Spleen (tissue), 11 donors: ENCODE results near the gene GTPBP8. TPM values are rescaled to one million over a fixed set of nuclear protein-coding genes. Genes with fewer than 3 reads are reported as not detected.
A peak's percentile ranks its signal among the peaks of the same experiment; 100 is the strongest.

Source experiments
- DNase-seq: peaks from one replicate; pipeline ENCODE4 v3.0.0-alpha.2; 2020
- H3K27ac ChIP-seq, 8 donors: fragments of 200-600 bp; sonication (generic) in 7 of 8; 1 replicate in 4 of 8; 2 replicates in 4 of 8; pipeline versions ENCODE4 v1.5.0 to v1.8.0; 2016 to 2021; ENCODE audit warnings: inconsistent platforms in 4 of 8, mild to moderate bottlenecking in 4 of 8, moderate library complexity in 1 of 8
- H3K27me3 ChIP-seq, 7 donors: fragments of 200-600 bp; sonication (generic) in 6 of 7; replicated peaks in 1 of 7; 1 replicate in 4 of 7; 2 replicates in 3 of 7; pipeline versions ENCODE4 v1.5.0 to v1.8.0; 2016 to 2021; ENCODE audit warnings: inconsistent platforms in 3 of 7, mild to moderate bottlenecking in 1 of 7
- H3K36me3 ChIP-seq, 6 donors: fragments of 200-600 bp; sonication (generic) in 5 of 6; 1 replicate in 4 of 6; 2 replicates in 2 of 6; pipeline versions ENCODE4 v1.5.0 to v1.8.0; 2016 to 2021; ENCODE audit warnings: inconsistent platforms in 2 of 6
- H3K4me1 ChIP-seq, 6 donors: fragments of 200-600 bp; sonication (generic) in 5 of 6; 1 replicate in 3 of 6; 2 replicates in 3 of 6; pipeline versions ENCODE4 v1.5.0 to v1.8.0; 2016 to 2021; ENCODE audit warnings: inconsistent platforms in 3 of 6
- H3K4me3 ChIP-seq, 8 donors: fragments of 200-600 bp; sonication (generic) in 7 of 8; 1 replicate in 4 of 8; 2 replicates in 4 of 8; pipeline versions ENCODE4 v1.5.0 to v1.8.0; 2016 to 2021; ENCODE audit warnings: inconsistent platforms in 4 of 8, mild to moderate bottlenecking in 4 of 8, moderate library complexity in 2 of 8
- H3K9me3 ChIP-seq, 8 donors: fragments of 200-600 bp; sonication (generic) in 7 of 8; 1 replicate in 4 of 8; 2 replicates in 4 of 8; pipeline versions ENCODE4 v1.5.0 to v1.8.0; 2016 to 2021; ENCODE audit warnings: inconsistent platforms in 4 of 8
- POLR2A ChIP-seq, 3 donors: fragments of 450-650 bp; IDR thresholded peaks; one replicate each; pipeline ENCODE4 v1.5.1; 2017; ENCODE audit warnings: antibody characterized with exemption in 3 of 3, mild to moderate bottlenecking in 1 of 3
- POLR2AphosphoS5 ChIP-seq, 3 donors: sonication (generic); formaldehyde crosslinking; IDR thresholded peaks; one replicate each; pipeline ENCODE4 v1.5.1; 2017; ENCODE audit warnings: antibody characterized with exemption in 3 of 3
- WGBS, 5 donors: extraction: QIAGEN DNeasy Blood & Tissue Kit in 3 of 5; methylation state at CpG; one replicate each; pipeline versions ENCODE4 v1.1.5 to v1.1.7; 2013 to 2018; 5-methylcytosine and 5-hydroxymethylcytosine counted together
- intact Hi-C: fragments of 100-400 bp; cut with DNase I; formaldehyde crosslinking; loops from one replicate; pipeline ENCODE4 v1.15.0; 2023; ENCODE audit warnings: low total_unique reads
- polyA plus RNA-seq, 3 donors: library from polyadenylated mRNA; stranded (reverse); fragments of 200-250 nt; gene quantifications; one replicate each; pipeline ENCODE4 v1.2.1, GENCODE V29; 2013
- total RNA-seq, 7 donors: library from RNA; depleted of rRNA in 3 of 7; stranded (reverse); fragments of >200 nt in 3 of 7; fragmentation: NEBNext Ultra II Directional in 4 of 7; extraction: Animal tissue kit (Norgen Biotek cat#: 25700) in 4 of 7; gene quantifications; one replicate each; pipeline versions ENCODE4 v1.1.0 to v1.2.1, GENCODE V29; 2016 to 2021
- TF ChIP-seq, protein P1 (sequence below), 11 experiments: fragments of 200-600 bp in 7 of 11; fragments of 450-650 bp in 4 of 11; sonication (generic) in 4 of 11; IDR thresholded peaks in 8 of 11; conservative IDR thresholded peaks in 3 of 11; 1 replicate in 7 of 11; 2 replicates in 4 of 11; pipeline versions ENCODE4 v1.4.0 to v1.8.0; 2016 to 2021; ENCODE audit warnings: antibody characterized with exemption in 11 of 11, inconsistent platforms in 4 of 11, mild to moderate bottlenecking in 1 of 11
- donor health status: healthy with polysubstance abuse.
- donor health status: DM: no; HTN: no; CAD: no; lungs with moderate emphysema.
- donor health status: DM: no; HTN: no; CAD: no.
- donor health status: Bipolar disorder and iron deficiency.
- donor health status: healthy.
- donor health status: DM: no; HTN: no; CAD: no.
- donor health status: DM: yes; HTN: yes; CAD: no.

GTPBP8 gene
- total and polyA plus RNA-seq, 10 donors: 5.1 to 27.9 (median 12.7) TPM

DNA sequence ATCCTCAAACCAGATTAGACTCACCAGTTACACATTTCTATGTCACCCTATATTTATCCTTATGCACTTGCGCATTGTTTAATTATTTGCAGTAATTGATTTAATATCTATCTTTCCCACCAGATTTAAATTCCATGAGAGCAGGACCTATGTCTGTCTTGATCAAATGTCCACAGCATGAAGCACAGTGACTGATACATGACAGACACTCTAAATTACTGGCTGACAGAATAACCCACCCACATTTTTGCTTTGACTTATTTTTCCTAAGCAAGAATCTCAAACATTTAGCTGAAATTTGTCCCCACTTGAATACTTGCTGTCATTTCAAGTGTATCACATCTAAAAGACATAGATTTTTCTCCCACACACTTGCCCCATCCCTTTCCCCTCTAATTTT is 23.4 kb upstream of the GTPBP8 start:
- peaks cover 0 to 21% (median 0%) of the 10 kb centered on the region in 6 donors for H3K36me3 ChIP-seq
- peaks cover 0 to 29% (median 21%) of the 10 kb centered on the region in 8 donors for H3K9me3 ChIP-seq
- peaks cover 11 to 67% (median 49%) of the 10 kb centered on the region in 6 donors for H3K4me1 ChIP-seq
- 85 to 94% (median 86%) methylated on average over 1 of the region's 1 CpG for WGBS, 5 donors
- H3K27ac ChIP-seq: peak overlapping the region in 7 of 8 donors; percentile 3 to 79 (median 72)
- TF ChIP-seq, protein P1, sequence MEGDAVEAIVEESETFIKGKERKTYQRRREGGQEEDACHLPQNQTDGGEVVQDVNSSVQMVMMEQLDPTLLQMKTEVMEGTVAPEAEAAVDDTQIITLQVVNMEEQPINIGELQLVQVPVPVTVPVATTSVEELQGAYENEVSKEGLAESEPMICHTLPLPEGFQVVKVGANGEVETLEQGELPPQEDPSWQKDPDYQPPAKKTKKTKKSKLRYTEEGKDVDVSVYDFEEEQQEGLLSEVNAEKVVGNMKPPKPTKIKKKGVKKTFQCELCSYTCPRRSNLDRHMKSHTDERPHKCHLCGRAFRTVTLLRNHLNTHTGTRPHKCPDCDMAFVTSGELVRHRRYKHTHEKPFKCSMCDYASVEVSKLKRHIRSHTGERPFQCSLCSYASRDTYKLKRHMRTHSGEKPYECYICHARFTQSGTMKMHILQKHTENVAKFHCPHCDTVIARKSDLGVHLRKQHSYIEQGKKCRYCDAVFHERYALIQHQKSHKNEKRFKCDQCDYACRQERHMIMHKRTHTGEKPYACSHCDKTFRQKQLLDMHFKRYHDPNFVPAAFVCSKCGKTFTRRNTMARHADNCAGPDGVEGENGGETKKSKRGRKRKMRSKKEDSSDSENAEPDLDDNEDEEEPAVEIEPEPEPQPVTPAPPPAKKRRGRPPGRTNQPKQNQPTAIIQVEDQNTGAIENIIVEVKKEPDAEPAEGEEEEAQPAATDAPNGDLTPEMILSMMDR (IDR thresholded peaks at IDR 0.05 in 8 of 11, conservative IDR thresholded peaks at IDR 0.05 in 3 of 11): no peak
- no peaks in the 10 kb centered on the region for H3K27me3 ChIP-seq
- DNase-seq: no peak
- intact Hi-C loops: no loop called here
- H3K4me3 ChIP-seq: no peak overlapping the region

DNA sequence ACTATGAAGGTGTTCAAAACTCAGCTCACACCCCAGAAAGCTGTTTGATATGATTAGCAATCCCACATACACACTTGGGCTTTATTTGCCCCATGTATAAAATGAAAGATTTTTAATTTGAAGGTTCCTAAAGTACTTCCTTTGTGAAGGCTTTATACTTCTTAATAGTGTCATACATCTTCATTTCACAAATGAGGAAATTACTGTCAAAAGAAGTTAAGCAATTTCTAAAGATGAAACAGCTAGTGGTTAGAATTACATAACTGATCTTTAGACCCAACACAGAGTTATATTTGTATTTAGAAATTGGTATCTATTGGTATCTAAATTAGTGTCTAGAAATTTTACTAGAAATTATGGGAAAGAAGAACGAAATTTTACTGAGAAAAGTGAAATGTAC is 23.0 kb upstream of the GTPBP8 start:
- intact Hi-C loops: no loop called here
- H3K36me3 ChIP-seq: peaks cover 0 to 21% (median 0%) of the 10 kb centered on the region in 6 donors
- no peaks in the 10 kb centered on the region for H3K27me3 ChIP-seq
- peaks cover 11 to 71% (median 52%) of the 10 kb centered on the region in 6 donors for H3K4me1 ChIP-seq
- peaks cover 0 to 25% (median 18%) of the 10 kb centered on the region in 8 donors for H3K9me3 ChIP-seq
- WGBS, 5 donors: 13 to 48% (median 35%) methylated on average over 1 of the region's 1 CpG
- peak overlapping the region in 7 of 8 donors; percentile 30 to 79 (median 72) for H3K27ac ChIP-seq
- no peak for DNase-seq
- TF ChIP-seq, protein P1 (IDR thresholded peaks at IDR 0.05 in 8 of 11, conservative IDR thresholded peaks at IDR 0.05 in 3 of 11): no peak
- no peak for TF ChIP-seq POLR2A (IDR thresholded peaks at IDR 0.05)
- no peak overlapping the region for H3K4me3 ChIP-seq

DNA sequence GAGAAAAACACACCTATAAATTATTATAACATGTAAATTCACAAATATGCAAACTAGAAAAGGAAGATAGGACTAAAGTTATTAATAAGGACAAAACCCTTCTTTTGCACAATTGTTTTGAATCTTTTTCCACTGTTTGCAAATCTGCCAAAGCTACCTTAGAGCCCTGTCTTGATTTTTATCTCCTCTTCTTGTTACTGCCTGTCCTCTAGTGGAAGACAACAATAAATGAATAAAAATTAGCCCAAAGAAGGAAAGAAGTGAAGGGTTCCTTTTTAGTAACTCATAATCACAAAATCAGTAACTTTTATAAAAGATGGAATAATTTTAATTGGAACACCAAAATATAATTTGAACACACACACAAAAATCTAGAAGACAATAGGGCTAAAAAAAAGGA is 18.6 kb upstream of the GTPBP8 start:
- intact Hi-C loops: no loop called here
- Histone ChIP-seq H3K4me3 (peak overlapping the region in 2 of 8 donors; percentile 40 to 66), H3K4me1 (peaks cover 26 to 96% (median 67%) of the 10 kb centered on the region in 6 donors), H3K9me3 (no peaks in the 10 kb centered on the region), H3K36me3 (no peaks in the 10 kb centered on the region), H3K27ac (peak overlapping the region in 5 of 8 donors; percentile 74 to 87 (median 75)), H3K27me3 (no peaks in the 10 kb centered on the region)
- TF ChIP-seq POLR2AphosphoS5 (IDR thresholded peaks at IDR 0.05): no peak
- TF ChIP-seq, protein P1 (IDR thresholded peaks at IDR 0.05 in 8 of 11, conservative IDR thresholded peaks at IDR 0.05 in 3 of 11): no peak
- TF ChIP-seq POLR2A (IDR thresholded peaks at IDR 0.05): no peak
- no peak for DNase-seq

DNA sequence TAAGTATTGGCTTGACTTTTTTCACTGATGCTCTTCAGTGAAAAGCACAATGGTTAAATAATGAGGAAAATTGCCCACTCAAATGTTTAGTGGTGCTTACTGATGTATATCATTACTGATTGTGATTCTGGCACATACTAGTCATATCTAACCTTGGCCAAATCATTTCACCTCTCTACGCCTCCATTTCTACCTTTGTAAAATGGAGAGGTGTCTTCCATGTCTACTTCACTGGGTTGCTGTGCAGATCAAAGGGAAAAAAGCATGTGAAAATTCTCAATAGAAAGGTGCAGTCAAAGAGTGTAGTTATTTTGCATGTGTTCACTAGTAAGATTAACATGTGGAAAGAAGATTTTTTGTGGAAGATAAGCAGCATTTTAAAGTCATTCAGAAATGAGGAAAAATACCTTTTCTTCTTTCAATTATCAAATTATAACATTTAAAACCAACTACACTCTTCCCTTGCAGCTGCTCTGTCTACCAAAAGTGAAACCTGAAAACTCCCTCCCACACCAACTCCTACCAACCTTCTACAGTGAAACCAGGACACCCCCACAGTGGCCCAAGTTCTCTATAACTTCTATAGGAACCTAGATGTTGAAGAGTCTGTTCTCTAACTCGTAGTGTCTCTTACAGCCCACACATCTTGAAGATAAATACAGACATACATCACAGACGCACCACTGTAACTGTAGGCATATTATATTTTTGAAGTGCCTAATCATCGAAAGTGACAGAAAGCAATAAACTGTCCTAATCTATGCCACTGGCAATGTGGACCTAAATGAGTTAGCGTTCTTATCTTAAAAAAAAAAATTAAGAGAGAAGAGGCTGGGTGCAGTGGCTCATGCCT is 17.2 kb upstream of the GTPBP8 start:
- intact Hi-C loops: no loop called here
- DNase-seq: no peak
- H3K27ac ChIP-seq: peak overlapping the region; percentile 43 to 87 (median 76)

More for the DNA sequence above, 17.2 kb upstream of the GTPBP8 start:
- H3K4me1 ChIP-seq: peaks cover 19 to 96% (median 62%) of the 10 kb centered on the region in 6 donors
- no peaks in the 10 kb centered on the region for H3K9me3 ChIP-seq
- H3K4me3 ChIP-seq: peak overlapping the region; percentile 8 to 66 (median 33)
- H3K36me3 ChIP-seq: no peaks in the 10 kb centered on the region
- no peaks in the 10 kb centered on the region for H3K27me3 ChIP-seq
- TF ChIP-seq POLR2AphosphoS5 (IDR thresholded peaks at IDR 0.05) (no peak), POLR2A (IDR thresholded peaks at IDR 0.05) (no peak)
- TF ChIP-seq, protein P1 (IDR thresholded peaks at IDR 0.05 in 8 of 11, conservative IDR thresholded peaks at IDR 0.05 in 3 of 11): no peak
- WGBS, 5 donors: 46 to 63% (median 51%) methylated on average over 5 of the region's 5 CpGs
